ENCODE results near the gene NFYC.

NFYC gene

DNA sequence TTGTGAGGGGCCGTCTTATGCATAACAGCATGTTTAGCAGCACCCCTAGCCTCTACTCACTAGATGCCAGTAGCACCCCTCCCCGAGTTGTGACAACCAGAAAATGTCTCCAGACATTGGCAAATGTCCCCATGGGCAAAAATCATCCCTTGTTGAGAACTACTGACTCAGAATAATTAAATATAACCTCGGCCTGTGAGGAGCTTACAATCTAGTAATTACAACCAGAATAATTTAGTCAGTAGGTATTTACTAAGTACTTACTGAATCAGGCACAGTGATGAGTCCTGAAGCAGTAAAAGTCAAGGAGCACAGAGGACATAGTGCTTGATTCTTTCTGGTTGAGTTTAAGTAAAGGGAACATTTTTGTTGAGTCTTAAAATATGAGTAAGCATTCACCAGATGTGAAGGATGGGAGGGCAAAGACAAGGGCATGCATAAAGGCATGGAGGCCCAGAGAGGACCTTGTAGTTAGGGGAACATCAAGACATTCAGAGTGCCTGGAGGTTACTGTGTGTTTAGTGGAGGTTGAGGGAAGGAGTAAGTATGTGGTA is 48.0 kb downstream of the NFYC start:
- DNase-seq (ENCODE audit: low read depth), result no peak

DNA sequence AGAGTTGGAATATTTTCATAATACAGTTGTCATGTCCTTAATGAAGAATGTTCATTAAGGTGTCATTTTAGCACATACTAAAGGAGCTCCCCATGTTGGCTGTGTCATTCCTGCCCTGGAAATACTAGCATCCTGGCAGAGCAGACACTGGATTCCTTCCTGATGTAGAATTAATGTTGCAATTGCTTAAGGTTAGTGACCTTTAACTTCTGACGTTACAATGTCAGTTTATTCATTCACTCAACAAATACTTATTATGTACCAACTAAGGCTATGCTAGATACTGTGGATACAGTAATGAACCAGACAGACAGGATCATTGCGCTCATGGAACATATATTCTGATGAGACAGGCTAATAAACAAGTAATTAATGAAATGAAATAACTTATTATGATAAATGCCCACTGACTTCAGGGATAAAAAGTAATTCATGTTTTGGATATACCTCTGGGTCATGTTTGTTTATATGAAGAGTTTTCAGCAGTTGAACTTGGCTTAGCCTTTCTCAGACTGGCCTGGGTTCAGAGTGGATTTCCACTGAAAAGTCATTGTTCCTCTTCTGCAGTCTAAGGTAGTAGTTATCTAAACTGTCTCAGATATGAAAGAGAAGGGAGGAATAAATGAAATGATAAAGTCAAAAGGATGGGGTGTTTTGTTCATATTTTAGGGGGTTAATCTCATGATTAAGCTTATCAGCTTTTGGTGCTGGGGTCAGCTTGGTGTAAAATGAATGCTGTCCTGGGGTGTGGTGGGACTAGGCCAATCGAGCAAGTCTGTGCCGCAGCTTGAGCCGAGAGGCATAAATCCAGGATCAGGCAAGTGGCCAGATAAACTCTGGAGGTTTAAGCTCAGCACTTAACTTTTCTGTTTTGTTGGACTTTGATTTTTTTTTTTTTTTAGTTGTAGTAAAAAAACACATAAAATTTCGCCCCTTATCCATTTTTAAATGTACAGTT is 48.8 kb downstream of the NFYC start:
- no peak for DNase-seq (ENCODE audit: low read depth)

DNA sequence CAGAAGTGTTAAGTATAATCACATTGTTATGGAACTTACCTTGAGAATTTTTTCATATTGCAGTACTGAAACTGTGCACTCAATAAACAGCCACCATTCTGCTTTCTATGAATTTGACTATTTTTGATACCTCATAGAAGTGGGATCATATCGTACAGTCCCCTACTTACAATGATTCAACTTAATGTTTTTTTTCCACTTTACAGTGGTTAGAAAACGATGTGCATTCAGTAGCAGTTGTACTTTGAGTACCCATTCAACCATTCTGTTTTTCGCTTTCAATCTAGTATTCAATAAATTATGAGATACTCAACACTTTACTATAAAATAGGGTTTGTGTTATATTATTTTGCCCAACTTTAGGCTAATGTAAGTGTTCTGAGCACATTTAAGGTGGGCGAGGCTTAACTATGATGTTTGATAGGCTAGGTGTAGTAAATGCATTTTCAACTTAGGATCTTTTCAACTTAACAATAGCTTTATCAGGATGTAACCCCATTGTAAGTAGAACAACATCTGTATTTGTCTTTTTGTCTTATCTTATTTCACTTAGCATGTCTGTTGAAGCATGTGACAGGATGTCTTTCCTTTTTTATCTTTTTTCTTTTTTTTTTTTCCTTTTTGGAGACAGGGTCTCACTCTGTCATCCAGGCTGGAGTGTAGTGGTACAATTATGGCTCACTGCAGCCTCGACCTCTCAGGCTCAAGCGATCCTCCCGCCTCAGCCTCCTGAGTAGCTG is 49.7 kb downstream of the NFYC start:
- no peak for DNase-seq (ENCODE audit: low read depth)

DNA sequence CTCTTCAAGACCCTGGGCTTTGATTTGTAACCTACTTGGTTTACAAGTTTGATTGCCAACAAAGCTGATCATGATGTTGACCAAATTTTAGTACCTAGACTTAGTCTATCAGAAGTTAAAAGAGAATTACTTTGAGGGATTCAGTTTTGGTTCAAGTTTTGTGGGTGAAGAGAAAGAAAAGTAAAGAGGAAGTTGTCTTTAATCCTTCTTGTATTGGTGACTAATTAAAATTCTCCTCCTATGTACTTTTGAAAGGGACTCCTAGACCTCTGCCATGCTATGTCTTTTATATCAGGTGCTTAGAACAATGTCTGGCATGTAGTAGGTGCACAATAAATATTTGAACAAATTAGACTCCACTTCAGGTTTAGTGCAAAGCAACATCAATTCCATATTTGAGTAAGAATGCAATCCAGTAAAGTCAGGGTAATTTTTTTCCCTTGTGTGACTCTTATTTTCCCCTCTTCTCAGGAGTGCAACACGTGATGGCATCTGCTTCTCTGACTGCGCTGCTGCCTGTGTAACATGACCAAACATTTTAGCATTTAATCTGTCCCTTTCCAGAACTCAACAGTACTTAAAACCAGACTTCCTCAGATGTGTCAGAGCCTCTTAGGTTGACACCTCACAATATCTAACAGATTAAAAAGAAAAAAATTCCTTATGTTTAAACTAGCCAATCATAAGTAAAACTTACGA is 51.0 kb downstream of the NFYC start:
- no peak for DNase-seq (ENCODE audit: low read depth)

DNA sequence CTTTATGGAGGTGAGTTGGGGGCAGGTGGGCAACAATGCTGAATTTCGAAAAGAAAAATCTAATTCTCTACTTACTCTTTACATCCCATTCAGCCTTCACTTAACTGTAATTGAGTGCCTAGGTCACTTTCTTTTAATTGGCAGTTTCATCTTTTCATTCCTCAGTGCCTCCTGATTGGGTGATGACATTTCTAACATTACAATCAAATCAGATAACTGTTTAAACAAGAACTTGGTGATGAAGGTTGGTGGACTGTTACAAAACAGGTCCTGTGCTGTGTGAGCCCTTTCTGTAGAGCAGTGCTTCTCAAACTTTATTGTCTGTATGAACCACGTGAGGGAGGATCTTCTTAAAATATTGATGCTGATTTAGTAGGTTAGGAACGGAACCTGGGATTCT is 51.9 kb downstream of the NFYC start:
- DNase-seq (ENCODE audit: low read depth), result no peak

DNA sequence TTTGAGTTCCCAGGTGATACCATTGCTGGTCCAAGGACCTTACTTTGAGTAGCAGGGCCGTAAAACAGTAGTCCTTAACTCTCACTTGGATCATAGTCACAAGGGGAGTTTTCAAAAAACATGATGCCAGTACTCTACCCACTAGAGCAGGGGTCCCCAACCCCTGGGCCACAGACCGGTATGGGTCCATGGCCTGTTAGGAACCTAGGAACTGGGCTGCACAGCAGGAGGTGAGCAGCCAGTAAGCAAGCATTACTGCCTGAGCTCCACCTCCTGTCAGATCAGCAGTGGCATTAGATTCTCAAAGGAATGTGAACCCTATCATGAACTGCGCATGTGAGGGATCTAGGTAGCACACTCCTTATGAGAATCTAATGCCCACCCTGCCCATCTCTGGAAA is 52.4 kb downstream of the NFYC start:
- DNase-seq (ENCODE audit: low read depth), result no peak

DNA sequence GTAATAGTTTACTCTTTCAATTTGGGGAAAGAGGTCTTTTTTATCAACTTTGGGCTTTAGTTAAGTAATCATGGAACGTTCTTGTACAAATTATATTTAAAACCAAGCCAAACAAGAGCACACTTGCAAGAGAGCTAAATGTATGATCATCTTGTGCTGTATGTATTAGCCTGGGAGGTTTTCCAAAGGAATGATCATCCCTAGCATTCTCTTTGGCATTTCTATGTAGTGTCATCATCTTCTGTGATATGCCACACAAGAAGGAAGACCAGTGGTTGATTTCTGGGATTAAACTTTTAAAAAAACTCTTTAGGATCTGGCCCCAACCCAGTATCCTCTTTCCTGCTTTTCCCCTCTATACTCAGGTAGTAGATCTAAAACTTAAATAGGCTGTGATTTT is 53.7 kb downstream of the NFYC start:
- no peak for DNase-seq (ENCODE audit: low read depth)

DNA sequence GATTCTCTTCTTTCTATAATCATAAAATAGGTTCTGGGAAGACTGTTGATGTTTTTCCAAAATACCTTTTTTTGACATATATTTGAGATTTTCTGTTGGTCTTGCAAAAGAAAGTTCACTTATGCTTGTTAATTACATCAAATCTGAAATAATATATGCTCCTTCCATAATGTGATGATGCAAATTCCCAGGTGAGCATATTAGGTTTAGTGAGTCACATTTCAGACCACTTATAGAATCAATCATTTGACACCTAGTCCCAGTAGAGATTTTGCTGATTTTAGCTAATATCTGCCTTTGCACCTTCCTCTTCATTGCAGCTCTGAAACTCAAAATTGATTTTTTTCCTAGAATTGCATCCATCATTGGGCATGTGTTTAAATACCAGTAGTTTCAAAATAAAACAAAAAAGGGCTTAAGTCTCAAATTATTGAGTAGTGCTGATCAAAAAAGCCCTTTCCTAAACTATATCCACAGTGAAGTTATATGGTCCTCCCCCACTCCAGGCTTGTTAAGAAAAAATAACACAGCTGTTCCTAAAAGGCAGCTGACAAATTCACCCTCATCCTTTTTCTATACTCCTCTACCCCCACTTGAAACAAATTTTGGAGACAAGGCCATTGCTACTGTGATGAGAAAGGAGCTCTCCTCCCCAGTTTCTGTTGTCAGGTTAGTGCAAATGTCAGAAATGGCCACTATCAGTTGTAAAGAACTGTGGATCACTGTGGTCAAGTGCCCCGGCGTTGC is 55.0 kb downstream of the NFYC start:
- no peak for DNase-seq (ENCODE audit: low read depth)

DNA sequence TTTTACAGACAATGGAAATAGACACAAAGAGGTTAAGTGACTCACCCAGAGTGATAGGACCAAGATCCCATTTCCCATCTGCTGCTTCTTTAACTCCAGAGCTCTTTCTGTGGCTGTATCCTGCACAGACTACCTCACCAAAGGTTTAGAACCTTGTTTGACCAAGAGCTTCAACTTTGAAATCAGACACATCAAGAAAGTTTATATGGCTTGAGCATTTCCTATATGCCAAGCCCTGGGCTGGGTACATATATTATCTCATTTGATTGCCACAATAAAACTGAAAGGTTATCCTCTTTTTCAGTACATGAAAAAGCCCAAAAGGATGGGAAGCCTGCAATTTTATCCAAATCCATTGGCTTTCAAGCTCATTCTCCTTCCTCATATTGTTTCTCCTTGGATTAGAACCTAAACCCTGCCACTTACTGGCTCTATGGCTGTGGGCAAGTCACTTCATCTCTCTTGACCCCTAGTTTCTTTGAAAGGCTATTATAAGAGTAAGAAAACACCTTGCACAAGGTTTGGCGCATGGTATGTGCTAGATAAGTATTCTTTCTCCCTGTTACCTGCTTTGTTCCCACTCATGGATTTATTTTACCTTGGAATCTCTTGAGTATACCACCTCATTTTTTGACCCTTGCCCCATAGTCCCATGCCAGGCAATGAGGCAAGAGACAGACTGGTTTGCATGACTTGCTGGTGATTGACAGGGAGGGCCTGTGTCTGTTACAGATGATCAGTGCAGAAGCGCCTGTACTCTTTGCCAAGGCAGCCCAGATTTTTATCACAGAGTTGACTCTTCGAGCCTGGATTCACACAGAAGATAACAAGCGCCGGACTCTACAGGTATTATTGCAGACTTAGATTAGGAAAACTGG is 57.6 kb downstream of the NFYC start:
- no peak for DNase-seq (ENCODE audit: low read depth)

DNA sequence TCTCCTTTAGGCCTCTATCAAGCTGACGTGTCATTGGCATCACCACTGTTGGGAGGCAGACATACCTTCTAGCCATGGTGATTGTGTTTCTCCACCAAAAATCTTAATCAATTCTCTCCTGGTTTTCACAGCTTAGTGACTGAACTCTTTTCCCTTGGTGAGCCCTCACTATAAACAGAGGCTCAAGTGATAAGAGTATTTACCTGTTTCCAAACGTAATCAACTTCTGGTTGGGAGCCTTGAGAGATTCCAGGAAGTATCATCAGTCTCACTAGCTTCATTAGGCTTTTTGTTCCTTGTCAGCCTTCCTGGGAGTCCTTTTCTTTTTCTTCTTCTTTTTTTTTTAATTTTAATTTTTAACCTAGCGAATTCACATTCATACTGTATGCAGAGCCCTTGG is 58.3 kb downstream of the NFYC start:
- DNase-seq (ENCODE audit: low read depth), result no peak

DNA sequence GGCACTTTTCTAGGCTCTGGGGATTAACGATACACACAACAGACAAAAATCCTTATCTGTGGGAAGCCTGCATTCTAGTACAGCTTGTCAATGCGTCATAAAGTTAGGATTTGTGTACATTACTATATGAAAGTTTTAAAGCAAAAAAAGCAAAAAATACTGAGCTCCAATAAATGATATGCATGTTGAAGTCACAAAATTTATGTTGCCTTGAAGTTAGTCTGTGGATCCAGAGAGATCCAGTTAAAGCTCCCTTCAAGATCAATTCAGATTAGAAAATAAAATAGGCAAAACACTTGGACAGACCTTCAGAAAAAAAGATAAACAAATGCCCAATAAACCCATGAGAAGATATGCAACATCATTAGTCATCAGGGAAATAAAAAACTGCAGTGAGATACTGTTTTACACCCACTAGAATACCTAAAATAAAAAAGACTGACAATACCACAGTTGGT is 59.0 kb downstream of the NFYC start:
- DNase-seq (ENCODE audit: low read depth), result no peak

DNA sequence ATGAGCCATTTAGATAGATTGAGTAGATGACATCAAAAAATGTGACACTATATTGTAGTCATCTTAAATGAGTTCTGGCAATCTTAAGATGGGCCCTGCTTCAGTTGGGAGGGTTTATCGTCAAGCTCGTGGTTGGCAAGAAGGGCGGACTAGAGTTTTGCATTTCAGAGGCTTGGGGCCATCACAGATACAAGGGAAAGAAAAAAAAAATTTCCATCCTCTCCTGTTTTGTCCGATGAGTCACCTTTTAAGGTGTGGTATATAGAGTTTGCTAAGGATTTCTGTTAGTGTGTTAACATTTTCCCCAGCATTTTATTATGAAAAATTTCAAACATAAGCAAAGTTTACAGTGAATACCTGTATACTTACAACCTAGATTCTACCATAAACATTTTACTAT is 60.3 kb downstream of the NFYC start:
- DNase-seq (ENCODE audit: low read depth), result no peak

DNA sequence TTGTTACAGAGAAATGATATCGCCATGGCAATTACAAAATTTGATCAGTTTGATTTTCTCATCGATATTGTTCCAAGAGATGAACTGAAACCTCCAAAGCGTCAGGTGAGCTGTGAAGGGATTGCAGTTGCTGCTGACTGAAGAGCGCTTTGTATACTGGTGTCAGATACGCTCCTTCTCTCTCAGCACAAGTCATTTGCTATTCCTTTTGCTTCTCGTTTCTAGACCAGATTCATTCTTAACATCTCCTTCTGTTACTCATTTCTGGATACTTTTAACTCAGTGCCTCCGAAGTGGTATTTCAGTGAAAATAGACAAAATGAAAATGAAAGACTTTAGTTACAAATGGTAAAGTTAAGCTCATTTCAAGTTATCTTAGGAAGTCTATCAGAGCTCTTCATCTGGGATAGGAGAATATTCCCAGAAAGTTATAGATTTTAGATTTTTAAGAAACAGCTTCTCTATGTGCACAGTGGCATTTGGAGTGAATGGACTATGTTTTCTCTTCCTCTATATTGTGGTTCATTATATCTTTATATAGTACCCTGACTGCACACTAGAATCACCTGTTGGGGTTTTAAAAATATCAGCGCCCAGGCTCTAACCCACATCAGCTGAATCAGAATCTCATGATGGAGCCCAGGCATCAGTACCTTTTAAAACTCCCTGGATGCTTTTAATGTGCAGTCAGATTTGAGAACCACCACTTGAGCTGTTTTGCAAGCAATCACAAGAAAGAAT is 61.8 kb downstream of the NFYC start:
- no peak for DNase-seq (ENCODE audit: low read depth)

DNA sequence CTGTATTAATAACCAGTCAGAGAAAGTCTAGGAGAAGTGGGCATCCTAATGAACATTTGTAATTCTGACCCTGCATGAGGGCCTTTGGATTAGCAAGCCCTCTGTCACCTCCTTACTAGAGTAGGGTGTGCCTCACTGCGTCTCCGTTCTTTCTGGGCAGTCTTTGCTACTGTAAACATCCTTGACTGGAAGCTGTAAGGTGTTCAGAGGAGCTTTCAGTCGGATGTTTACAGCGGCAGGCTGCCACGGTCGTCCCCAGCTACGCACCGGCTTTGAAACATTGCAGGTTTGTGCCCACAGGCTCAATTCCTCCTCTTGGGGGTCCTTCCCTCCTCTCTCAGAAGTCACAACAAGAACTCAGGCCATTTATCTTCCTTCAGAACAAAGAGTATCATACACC is 62.7 kb downstream of the NFYC start:
- DNase-seq (ENCODE audit: low read depth), result no peak

DNA sequence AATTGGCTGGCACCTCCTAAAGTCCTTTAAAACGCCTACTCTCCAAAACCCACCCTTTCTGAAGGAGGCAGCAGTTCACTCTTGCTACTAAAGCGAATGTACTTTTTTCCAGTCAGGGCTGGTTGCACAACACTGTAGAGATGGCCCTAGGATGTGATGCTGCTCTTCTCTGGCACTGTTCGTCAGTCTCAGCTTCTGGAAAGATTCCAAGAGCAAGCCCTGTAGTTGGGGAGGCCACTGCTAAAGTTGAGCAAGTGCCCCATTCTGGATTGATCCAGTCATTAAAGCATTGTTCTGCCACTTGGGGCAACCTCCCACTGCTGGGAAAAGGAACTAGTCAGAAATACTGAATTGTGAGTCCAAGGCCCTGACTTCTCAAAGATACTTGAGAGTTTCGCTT is 63.6 kb downstream of the NFYC start:
- DNase-seq (ENCODE audit: low read depth), result peak; percentile 37

DNA sequence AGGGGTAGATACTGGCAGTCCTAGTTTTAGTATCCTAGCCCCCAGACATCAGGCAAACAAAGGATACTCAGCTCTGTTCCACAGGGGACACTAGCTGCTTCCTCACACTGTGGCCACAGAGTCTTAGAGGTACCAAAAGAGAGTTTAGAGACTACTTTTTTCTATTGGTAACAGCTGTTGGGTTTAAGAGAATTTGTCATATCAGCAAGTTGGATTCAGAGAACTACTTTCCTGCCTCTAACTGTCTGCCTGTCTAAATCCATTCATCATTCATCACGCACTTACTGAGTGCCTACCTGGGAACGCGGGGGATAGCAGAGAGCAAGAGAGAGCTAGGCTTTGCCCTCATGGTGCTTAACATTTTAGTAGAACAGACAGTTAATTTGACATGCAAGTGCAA is 65.0 kb downstream of the NFYC start:
- DNase-seq (ENCODE audit: low read depth), result no peak

DNA sequence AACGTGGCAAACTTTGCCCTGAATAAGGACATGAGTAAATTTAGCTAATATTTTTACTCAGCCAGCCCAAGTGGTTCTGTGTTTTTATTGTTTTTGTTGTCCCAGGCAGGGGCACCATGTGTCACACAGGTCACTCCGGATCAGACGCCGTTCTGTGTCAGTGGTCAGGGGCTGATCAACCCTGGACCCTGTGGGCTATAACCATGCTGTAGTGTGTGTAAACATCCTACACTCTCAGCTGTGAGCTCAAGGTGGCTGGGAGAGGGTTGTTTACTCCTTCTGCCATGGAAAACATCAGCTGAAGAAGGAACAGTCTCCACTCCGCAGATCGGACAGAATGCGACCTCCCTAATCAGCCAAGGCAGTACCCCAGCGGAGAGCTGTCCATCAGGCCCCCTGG is 65.6 kb downstream of the NFYC start:
- DNase-seq (ENCODE audit: low read depth), result no peak

DNA sequence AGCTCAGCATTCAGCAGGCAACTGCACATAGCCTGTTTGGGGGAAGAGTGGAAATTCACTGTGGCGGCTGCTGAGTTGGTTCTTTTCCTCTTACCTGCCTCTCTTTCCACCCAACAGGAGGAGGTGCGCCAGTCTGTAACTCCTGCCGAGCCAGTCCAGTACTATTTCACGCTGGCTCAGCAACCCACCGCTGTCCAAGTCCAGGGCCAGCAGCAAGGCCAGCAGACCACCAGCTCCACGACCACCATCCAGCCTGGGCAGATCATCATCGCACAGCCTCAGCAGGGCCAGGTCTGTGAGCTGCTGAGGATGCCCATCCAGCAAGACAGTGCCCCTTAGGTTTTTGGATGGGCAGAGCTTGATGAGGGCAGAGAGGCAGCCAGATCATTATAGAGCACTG is 66.5 kb downstream of the NFYC start:
- DNase-seq (ENCODE audit: low read depth), result no peak

DNA sequence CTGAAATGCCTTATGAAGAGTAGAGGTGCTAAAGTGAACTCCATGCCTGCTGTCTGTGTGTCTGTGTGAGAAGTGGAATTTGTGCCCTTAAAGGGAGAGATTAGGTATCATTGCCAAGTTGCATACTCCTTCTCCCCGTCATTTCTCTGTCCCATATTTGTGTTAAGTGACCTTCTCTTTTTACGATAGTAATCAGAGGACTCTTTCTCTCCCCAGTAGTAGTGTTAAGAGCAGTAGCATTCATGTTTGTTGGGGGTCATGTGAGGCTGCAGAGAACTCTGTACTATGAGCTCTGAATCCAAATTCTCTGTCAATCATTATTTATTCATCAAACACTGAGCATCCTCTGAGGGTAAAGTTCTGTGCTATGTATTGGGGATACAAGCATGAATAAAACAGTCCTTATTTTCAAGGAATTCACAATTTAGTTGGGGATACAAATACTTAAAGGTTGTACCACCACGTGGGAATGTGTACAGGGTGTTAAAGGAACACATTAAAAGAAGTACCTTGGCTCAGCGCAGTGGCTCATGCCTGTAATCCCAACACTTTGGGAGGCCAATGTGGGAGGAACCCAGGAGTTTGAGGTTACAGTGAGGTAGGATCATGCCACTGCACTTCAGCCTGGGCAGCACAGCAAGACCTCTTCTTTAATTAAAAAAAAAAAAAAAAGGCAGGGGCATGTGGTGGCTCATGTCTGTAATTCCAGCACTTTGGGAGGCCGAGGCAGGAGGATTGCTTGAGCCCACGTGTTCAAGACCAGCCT is 67.3 kb downstream of the NFYC start:
- no peak for DNase-seq (ENCODE audit: low read depth)
